GM12875 (cell line): ENCODE results near the gene CUL4B.

Experiments
- H3K4me3 ChIP-seq: one replicate; pipeline ENCODE4 v1.5.1; 2011; ENCODE audit warnings: low read depth, low read length, control low read depth
- TF ChIP-seq, protein P1 (sequence below): IDR thresholded peaks from 2 replicates; pipeline ENCODE4 v1.5.1; 2011; ENCODE audit warnings: low read depth, mild to moderate bottlenecking, control low read depth, inconsistent platforms, low read length, moderate library complexity, borderline replicate concordance; ENCODE audit not compliant: insufficient read depth

The CUL4B gene

DNA sequence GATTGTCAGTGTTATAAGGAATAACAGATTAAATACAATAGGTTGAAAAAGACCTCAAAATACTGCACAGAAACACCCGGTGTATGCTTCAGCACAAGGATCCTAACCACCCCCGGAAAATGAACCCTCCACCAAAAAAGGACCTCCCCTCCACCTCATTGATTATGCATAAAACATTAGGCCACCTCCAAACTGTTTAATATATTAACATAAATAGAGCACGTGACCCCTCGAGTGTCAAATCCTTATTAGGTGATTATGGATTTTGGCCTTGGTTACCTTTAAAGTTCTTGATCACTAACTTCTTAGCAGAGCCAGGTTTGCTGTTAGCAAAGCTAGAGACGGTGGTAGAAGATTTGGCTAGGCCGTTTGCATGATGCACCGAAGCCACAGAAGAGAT lies 958 bp downstream of the CUL4B start:
- peak overlapping the region; percentile 62 for H3K4me3 ChIP-seq
- TF ChIP-seq, protein P1, sequence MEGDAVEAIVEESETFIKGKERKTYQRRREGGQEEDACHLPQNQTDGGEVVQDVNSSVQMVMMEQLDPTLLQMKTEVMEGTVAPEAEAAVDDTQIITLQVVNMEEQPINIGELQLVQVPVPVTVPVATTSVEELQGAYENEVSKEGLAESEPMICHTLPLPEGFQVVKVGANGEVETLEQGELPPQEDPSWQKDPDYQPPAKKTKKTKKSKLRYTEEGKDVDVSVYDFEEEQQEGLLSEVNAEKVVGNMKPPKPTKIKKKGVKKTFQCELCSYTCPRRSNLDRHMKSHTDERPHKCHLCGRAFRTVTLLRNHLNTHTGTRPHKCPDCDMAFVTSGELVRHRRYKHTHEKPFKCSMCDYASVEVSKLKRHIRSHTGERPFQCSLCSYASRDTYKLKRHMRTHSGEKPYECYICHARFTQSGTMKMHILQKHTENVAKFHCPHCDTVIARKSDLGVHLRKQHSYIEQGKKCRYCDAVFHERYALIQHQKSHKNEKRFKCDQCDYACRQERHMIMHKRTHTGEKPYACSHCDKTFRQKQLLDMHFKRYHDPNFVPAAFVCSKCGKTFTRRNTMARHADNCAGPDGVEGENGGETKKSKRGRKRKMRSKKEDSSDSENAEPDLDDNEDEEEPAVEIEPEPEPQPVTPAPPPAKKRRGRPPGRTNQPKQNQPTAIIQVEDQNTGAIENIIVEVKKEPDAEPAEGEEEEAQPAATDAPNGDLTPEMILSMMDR = no peak

DNA sequence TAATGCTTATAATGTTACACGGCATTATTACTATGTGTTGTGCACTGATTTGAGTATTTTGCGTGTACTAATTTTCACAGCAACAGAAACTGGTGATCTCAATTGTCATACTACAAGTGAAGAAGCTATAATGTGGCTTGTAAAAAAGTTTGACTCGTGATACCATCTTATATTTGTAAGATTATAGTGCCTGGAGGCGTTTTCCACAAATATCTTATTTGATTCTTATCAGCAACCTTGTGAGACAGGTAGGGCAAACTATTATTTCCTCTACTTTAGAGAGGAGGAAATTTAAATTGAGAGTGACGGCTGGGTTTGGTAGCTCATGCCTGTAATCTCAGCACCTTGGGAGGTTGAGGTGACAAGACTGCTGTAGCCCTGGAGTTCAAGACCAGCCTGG lies 4.5 kb downstream of the CUL4B start:
- TF ChIP-seq, protein P1 = no peak

DNA sequence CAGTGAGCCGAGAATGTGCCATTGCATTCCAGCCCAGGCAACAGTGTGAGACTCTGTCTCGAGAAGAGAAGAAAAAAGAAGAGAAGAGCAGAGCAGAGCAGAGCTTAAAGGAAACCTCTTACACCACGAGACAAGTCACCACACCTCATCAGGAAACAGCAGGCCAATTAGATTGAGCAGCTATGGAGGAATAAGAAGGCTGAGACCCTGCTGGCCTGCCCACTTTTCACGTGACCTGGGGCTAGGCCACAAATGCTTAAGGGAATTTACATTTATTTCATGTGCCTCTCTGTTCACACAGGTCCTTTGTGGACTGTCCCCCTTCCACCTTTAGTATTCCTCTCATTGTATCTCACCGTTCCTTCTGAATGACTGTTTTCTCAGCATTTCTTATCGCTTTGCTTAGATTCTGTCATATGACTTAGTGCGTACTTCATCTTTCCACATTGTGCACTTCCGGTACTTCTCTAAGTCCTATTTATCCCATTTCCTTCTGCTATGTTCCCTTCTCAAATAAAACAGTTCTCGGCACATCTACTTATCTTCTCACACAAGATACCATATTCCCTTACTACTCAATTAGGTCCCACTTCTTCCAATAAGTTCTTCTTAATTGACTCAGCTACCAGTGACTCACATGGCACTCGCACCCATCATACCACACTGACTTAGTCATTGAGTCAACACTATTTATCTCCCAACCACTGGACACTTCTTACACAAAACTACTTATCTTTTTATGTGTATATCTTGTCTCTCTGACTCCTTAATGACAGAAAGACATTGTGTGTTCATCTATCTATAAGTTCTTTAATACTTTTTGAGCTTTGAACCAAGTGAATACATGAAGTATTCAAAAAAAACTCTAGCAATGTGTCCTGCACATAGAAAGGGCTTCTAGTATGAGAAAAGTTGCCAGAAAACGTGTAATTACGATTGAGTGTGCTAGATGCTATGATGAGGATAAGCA lies 11.0 kb downstream of the CUL4B start:
- no peak overlapping the region for H3K4me3 ChIP-seq
- TF ChIP-seq, protein P1 = no peak

More for the DNA sequence above, 4.5 kb downstream of the CUL4B start:
- no peak overlapping the region for H3K4me3 ChIP-seq

GRCh38 chrX:120536061-120536460 lies 24.7 kb downstream of the CUL4B start:
- TF ChIP-seq, protein P1 = no peak
- no peak overlapping the region for H3K4me3 ChIP-seq

- H3K4me3 ChIP-seq = no peak overlapping the region
- TF ChIP-seq, protein P1 = no peak
These were observed 26.2 kb downstream of the CUL4B start for GRCh38 chrX:120534413-120535205.

DNA sequence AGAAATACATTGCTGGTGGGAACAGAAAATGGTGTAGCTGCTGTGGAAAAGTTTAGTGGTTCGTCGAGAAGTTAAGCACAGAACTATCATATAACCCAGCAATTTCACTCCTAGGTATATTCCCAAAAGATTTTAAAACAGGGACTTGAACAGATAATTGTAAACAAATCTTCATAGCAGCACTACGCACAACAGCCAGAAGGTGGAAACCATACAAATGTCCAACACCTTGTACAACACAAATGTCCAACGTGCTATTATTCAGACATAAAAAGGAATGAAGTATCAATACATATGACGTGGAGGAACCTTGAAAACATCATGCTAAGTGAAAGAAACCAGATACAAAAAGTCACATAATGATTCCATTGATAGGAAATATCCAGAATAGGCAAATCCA lies 37.9 kb downstream of the CUL4B start:
- no peak overlapping the region for H3K4me3 ChIP-seq
- TF ChIP-seq, protein P1 = no peak

GRCh38 chrX:120517936-120518335 lies 42.8 kb downstream of the CUL4B start:
- TF ChIP-seq, protein P1 = no peak
- no peak overlapping the region for H3K4me3 ChIP-seq
